GM23338 (cell line): Measurements from ENCODE around the gene MEGF6. TPM values are rescaled to one million over a fixed set of nuclear protein-coding genes. Genes with fewer than 3 reads are reported as not detected.

Experiments
- ATAC-seq: fragments of 200-7000 bp; cut with Tn5 transposase; 3 replicates; pipeline ENCODE4 v1.9.1; 2020
- DNase-seq: peaks from one replicate; pipeline ENCODE4 v3.0.0-alpha.2; 2015; ENCODE audit warnings: low spot score
- H2AFZ ChIP-seq: fragments of 200-600 bp; sonication (generic); 2 replicates; pipeline ENCODE4 v1.8.0; 2016; ENCODE audit warnings: antibody characterized with exemption, mild to moderate bottlenecking, moderate library complexity
- H3F3A ChIP-seq: fragments of 200-600 bp; sonication (generic); replicated peaks from 2 replicates; pipeline ENCODE4 v1.8.0; 2017; ENCODE audit warnings: antibody characterized with exemption, mixed run types, low read depth
- H3K27ac ChIP-seq: fragments of 200-600 bp; sonication (generic); 2 replicates; pipeline ENCODE4 v1.6.1; 2016; ENCODE audit warnings: low read depth
- H3K27me3 ChIP-seq: fragments of 200-600 bp; sonication (generic); 2 replicates; pipeline ENCODE4 v1.8.0; 2016; ENCODE audit warnings: mild to moderate bottlenecking, mixed run types, moderate library complexity; ENCODE audit not compliant: insufficient read depth
- H3K36me3 ChIP-seq: fragments of 200-600 bp; sonication (generic); 2 replicates; pipeline ENCODE4 v1.8.0; 2016; ENCODE audit warnings: mild to moderate bottlenecking; ENCODE audit not compliant: insufficient read depth
- H3K4me1 ChIP-seq: fragments of 200-600 bp; sonication (generic); 2 replicates; pipeline ENCODE4 v1.8.0; 2016; ENCODE audit warnings: mild to moderate bottlenecking, moderate library complexity; ENCODE audit not compliant: insufficient read depth
- H3K4me2 ChIP-seq: fragments of 200-600 bp; sonication (generic); 2 replicates; pipeline ENCODE4 v1.7.1; 2017; ENCODE audit warnings: mixed run types
- H3K4me3 ChIP-seq: fragments of 200-600 bp; sonication (generic); 2 replicates; pipeline ENCODE4 v1.6.1; 2016; ENCODE audit warnings: mixed run types
- H3K79me2 ChIP-seq: fragments of 200-600 bp; sonication (generic); replicated peaks from 2 replicates; pipeline ENCODE4 v1.8.0; 2017; ENCODE audit warnings: mild to moderate bottlenecking; ENCODE audit not compliant: insufficient read depth
- H3K9me2 ChIP-seq: fragments of 200-600 bp; sonication (generic); 2 replicates; pipeline ENCODE4 v1.8.0; 2017; ENCODE audit not compliant: insufficient read depth
- H4K20me1 ChIP-seq: fragments of 200-600 bp; sonication (generic); replicated peaks from 2 replicates; pipeline ENCODE4 v1.8.0; 2017; ENCODE audit warnings: mild to moderate bottlenecking; ENCODE audit not compliant: insufficient read depth
- H3K27ac Mint-ChIP-seq: 2 replicates; pipeline ENCODE4 v1.8.0; 2020; ENCODE audit warnings: inconsistent platforms, mild to moderate bottlenecking, moderate library complexity, mixed read lengths
- H3K27me3 Mint-ChIP-seq: 3 replicates; pipeline ENCODE4 v1.8.0; 2022; ENCODE audit warnings: low read depth, mild to moderate bottlenecking, moderate library complexity, mixed read lengths, inconsistent platforms; ENCODE audit not compliant: insufficient read depth, poor library complexity
- H3K36me3 Mint-ChIP-seq: 3 replicates; pipeline ENCODE4 v1.8.0; 2021; ENCODE audit warnings: low read depth, mild to moderate bottlenecking, inconsistent platforms, moderate library complexity, mixed read lengths
- H3K4me1 Mint-ChIP-seq: 3 replicates; pipeline ENCODE4 v1.8.0; 2020; ENCODE audit warnings: mild to moderate bottlenecking, inconsistent platforms, mixed read lengths
- H3K4me3 Mint-ChIP-seq: 3 replicates; pipeline ENCODE4 v1.8.0; 2021; ENCODE audit warnings: moderate library complexity, mild to moderate bottlenecking, inconsistent platforms, mixed read lengths
- H3K9me3 Mint-ChIP-seq: 3 replicates; pipeline ENCODE4 v1.8.0; 2020; ENCODE audit warnings: moderate library complexity, mild to moderate bottlenecking, inconsistent platforms, mixed read lengths
- CREB1 ChIP-seq: fragments of 250-450 bp; sonication (Bioruptor Pico); IDR thresholded peaks from 2 replicates; pipeline ENCODE4 v1.5.0; 2020; ENCODE audit warnings: low read depth, mild to moderate bottlenecking, moderate library complexity
- CTCF ChIP-seq, 2 experiments: fragments of 200-600 bp in 1 of 2; sonication (generic) in 1 of 2; conservative IDR thresholded peaks; 2 replicates each; pipeline versions ENCODE4 v1.5.1 to v1.6.1; 2016 to 2017; ENCODE audit warnings: antibody characterized with exemption in 2 of 2, low read depth in 2 of 2, mild to moderate bottlenecking in 2 of 2, moderate library complexity in 1 of 2
- JUNB ChIP-seq: IDR thresholded peaks from one replicate; pipeline ENCODE4 v1.6.1; 2016; ENCODE audit warnings: antibody characterized with exemption; ENCODE audit not compliant: unreplicated experiment
- POLR2AphosphoS5 ChIP-seq: IDR thresholded peaks from 2 replicates; pipeline ENCODE4 v1.6.1; 2016; ENCODE audit warnings: antibody characterized with exemption, low read depth
- STAT1 ChIP-seq: IDR thresholded peaks from one replicate; pipeline ENCODE4 v1.6.1; 2016; ENCODE audit warnings: antibody characterized with exemption; ENCODE audit not compliant: unreplicated experiment
- polyA plus RNA-seq: library from polyadenylated mRNA; unstranded; fragments of >200 nt; fragmentation: Nextera tagmentation; extraction: Ambion mirVana; gene quantifications from 2 replicates; pipeline ENCODE4 v1.2.1, GENCODE V29; 2016
- total RNA-seq: library from RNA; depleted of rRNA; stranded (reverse); fragments of >200 nt; shearing (Covaris generic); gene quantifications from 2 replicates; pipeline ENCODE4 v1.2.3, GENCODE V29; 2014
- TF ChIP-seq, protein P1 (sequence below): IDR thresholded peaks from 2 replicates; pipeline ENCODE4 v1.6.1; 2016; ENCODE audit warnings: antibody characterized with exemption
- TF ChIP-seq, protein P2 (sequence below): fragments of 250-450 bp; sonication (Bioruptor Pico); IDR thresholded peaks from 2 replicates; pipeline ENCODE4 v1.5.0; 2020; ENCODE audit warnings: mild to moderate bottlenecking, moderate library complexity

The MEGF6 gene
- total and polyA plus RNA-seq, 2 experiments from 2014 or later, result 4.0 to 21.4 TPM

- Histone ChIP-seq H3K4me3 (no peak overlapping the region), H3F3A (no peaks in the 10 kb centered on the region), H3K9me2 (no peaks in the 10 kb centered on the region), H3K27me3 (no peaks in the 10 kb centered on the region), H3K79me2 (0 out of 2 replicates have a peak, but pooled peaks cover 9% of the 10 kb centered on the region), H4K20me1 (no peaks in the 10 kb centered on the region; the same call in 1 of the 2 replicates), H2AFZ (no peak overlapping the region), H3K4me1 (peaks cover 4% of the 10 kb centered on the region; the same call in 1 of the 2 replicates), H3K27ac (no peak overlapping the region), H3K4me2 (no peak overlapping the region), H3K36me3 (no peaks in the 10 kb centered on the region)
- Mint-ChIP-seq H3K27me3 (peaks cover 2% of the 10 kb centered on the region), H3K4me1 (peaks cover 4% of the 10 kb centered on the region; the same call in 2 of the 3 replicates), H3K36me3 (no peaks in the 10 kb centered on the region; the same call in 2 of the 3 replicates), H3K27ac (no peak overlapping the region), H3K9me3 (no peaks in the 10 kb centered on the region), H3K4me3 (no peak overlapping the region)
- DNase-seq (no peak), ATAC-seq (no peak)
- no peak for TF ChIP-seq POLR2AphosphoS5
- TF ChIP-seq, protein P1, sequence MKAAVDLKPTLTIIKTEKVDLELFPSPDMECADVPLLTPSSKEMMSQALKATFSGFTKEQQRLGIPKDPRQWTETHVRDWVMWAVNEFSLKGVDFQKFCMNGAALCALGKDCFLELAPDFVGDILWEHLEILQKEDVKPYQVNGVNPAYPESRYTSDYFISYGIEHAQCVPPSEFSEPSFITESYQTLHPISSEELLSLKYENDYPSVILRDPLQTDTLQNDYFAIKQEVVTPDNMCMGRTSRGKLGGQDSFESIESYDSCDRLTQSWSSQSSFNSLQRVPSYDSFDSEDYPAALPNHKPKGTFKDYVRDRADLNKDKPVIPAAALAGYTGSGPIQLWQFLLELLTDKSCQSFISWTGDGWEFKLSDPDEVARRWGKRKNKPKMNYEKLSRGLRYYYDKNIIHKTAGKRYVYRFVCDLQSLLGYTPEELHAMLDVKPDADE, result no peak
- TF ChIP-seq, protein P2, sequence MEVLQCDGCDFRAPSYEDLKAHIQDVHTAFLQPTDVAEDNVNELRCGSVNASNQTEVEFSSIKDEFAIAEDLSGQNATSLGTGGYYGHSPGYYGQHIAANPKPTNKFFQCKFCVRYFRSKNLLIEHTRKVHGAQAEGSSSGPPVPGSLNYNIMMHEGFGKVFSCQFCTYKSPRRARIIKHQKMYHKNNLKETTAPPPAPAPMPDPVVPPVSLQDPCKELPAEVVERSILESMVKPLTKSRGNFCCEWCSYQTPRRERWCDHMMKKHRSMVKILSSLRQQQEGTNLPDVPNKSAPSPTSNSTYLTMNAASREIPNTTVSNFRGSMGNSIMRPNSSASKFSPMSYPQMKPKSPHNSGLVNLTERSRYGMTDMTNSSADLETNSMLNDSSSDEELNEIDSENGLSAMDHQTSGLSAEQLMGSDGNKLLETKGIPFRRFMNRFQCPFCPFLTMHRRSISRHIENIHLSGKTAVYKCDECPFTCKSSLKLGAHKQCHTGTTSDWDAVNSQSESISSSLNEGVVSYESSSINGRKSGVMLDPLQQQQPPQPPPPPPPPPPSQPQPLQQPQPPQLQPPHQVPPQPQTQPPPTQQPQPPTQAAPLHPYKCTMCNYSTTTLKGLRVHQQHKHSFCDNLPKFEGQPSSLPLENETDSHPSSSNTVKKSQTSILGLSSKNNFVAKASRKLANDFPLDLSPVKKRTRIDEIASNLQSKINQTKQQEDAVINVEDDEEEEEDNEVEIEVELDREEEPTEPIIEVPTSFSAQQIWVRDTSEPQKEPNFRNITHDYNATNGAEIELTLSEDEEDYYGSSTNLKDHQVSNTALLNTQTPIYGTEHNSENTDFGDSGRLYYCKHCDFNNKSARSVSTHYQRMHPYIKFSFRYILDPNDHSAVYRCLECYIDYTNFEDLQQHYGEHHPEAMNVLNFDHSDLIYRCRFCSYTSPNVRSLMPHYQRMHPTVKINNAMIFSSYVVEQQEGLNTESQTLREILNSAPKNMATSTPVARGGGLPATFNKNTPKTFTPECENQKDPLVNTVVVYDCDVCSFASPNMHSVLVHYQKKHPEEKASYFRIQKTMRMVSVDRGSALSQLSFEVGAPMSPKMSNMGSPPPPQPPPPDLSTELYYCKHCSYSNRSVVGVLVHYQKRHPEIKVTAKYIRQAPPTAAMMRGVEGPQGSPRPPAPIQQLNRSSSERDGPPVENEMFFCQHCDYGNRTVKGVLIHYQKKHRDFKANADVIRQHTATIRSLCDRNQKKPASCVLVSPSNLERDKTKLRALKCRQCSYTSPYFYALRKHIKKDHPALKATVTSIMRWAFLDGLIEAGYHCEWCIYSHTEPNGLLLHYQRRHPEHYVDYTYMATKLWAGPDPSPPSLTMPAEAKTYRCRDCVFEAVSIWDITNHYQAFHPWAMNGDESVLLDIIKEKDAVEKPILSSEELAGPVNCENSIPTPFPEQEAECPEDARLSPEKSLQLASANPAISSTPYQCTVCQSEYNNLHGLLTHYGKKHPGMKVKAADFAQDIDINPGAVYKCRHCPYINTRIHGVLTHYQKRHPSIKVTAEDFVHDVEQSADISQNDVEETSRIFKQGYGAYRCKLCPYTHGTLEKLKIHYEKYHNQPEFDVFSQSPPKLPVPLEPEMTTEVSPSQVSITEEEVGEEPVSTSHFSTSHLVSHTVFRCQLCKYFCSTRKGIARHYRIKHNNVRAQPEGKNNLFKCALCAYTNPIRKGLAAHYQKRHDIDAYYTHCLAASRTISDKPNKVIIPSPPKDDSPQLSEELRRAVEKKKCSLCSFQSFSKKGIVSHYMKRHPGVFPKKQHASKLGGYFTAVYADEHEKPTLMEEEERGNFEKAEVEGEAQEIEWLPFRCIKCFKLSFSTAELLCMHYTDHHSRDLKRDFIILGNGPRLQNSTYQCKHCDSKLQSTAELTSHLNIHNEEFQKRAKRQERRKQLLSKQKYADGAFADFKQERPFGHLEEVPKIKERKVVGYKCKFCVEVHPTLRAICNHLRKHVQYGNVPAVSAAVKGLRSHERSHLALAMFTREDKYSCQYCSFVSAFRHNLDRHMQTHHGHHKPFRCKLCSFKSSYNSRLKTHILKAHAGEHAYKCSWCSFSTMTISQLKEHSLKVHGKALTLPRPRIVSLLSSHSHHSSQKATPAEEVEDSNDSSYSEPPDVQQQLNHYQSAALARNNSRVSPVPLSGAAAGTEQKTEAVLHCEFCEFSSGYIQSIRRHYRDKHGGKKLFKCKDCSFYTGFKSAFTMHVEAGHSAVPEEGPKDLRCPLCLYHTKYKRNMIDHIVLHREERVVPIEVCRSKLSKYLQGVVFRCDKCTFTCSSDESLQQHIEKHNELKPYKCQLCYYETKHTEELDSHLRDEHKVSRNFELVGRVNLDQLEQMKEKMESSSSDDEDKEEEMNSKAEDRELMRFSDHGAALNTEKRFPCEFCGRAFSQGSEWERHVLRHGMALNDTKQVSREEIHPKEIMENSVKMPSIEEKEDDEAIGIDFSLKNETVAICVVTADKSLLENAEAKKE, result no peak
- no peak for TF ChIP-seq JUNB
- no peak for TF ChIP-seq STAT1
- no peak for TF ChIP-seq CTCF (conservative IDR thresholded peaks at IDR 0.05; ENCODE audit: low read depth in 2 of 2)
- no peak for TF ChIP-seq CREB1
Observed at GRCh38 chr1:3603571-3604467, 7.5 kb downstream of the MEGF6 start.
